HG02623 (cell line): ENCODE measurements around the gene ZMAT3.

Experiments used
- ATAC-seq: cut with Tn5 transposase; IDR thresholded peaks from one replicate; pipeline ENCODE4 v1.9.1; 2021; ENCODE audit warnings: moderate library complexity; ENCODE audit not compliant: unreplicated experiment

ZMAT3 gene

DNA sequence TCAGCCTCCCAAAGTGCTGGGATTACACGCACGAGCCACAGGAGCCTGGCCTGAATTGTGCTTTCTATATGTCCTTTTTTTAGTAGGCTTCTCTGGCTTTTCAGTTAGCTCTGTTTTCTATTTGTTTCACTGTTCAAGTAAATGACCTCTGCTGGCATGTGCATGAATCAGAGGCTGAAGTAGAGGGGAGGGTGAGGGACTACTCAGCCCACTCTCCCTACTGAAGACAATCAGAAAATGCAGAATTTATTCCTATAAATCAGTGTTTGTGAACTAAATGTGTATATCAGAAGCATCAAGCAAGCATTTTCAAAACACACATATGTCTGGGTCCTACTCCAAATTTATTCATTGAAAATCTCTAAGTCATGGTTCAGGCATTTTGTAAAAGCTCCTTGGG lies 45.0 kb downstream of the ZMAT3 start:
- no peak for ATAC-seq

DNA sequence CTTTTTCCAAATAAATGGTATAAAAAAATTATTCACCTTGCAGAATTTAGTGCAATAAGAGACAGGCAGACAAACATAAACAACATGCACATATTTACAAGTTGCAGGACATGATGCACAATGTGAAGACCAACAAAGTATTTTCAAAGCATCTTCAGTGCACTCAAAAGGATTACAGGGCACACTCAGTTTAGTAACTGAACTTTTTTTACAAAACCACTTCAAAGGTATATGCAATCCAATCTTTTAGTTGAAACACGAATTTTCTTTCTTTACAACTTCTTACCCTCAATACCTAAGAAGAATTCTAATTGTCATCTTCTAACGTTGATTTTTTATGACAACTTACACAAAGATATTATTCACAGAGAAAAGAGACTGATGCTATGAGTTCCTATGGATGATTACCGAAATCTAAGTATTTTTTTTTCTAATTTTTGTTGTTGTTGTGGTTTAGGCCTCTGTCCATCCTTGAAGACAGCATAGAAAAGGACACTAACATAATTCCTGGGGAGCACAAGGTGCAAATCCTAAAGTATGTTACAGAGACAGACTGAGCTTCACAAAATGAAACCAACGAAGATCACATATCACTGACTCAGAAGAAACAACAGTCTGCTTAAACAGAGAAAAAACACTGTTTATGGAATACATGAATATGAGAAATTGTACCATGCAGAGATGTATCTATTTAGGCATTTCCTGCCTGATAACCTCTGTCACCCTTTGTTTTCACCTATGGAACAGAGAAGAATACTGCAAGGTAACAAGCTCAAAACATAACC lies 50.3 kb downstream of the ZMAT3 start:
- no peak for ATAC-seq

DNA sequence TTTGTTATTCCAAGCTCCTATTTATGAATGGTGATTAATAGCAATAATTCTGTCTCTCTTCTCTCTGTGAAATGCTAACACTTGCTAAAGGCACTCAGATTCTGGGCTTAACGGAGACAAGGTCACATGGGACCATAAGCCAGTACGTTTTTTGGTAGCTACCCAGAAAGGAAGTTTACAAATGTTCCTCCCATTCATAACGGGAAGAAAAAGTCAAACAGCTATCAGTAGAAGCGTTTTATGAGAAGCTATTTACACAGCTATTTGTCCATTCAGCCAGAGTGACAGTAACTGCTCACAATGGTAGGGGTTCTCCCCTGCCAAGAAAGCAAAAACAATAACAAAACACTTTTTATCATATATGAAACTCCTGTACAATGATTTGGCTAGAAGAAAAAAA lies 51.5 kb downstream of the ZMAT3 start:
- ATAC-seq = no peak

DNA sequence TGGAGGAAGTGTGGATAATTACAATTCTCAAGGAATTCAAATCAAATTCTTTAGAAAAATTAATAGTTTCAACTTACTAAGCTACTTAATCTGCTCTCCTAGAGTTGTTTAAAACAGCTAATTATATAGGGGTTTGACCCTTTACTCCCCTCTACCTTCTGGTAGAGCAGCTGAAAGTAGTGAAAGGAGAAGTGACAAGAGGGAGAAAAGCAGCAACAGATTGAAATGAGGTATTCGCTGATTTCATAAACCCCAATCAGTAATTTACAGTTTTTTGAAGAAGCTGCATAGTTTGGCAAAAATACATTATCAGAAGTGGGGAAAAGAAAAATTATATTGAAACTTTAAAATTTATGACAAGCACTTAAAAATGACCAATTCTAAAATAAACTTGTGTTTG lies 52.8 kb downstream of the ZMAT3 start:
- no peak for ATAC-seq

DNA sequence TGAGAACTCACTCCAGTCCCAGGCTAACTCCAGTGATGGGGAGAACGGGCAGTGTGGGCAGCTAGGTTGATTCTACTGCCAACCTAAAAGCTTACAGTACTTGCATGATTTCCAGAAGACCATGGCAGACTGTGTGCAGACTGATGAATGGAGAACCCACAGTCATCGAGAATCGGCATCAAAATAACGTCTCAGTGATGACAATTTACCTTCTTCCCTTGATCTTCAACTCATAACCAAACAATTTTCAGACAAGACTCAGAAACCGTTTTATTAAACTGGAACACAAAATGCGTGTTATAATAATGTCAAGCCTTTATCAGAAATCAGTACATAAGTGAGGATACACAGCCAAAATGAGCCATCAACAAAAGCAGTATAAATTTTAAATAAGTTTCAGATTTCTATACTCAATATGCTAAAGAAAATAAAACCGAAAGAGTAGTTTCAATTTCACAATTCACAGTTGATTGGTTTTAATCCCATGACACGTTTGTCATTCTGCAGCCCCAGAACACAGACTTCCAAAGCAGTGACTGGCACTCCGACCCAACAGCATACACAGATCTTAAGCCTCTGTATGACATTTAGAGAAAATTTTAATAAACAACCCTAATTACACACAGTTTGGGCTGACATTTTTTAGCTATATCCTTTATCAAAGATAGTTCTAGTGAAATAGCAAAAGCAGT lies 54.5 kb downstream of the ZMAT3 start:
- ATAC-seq = peak; percentile 51

DNA sequence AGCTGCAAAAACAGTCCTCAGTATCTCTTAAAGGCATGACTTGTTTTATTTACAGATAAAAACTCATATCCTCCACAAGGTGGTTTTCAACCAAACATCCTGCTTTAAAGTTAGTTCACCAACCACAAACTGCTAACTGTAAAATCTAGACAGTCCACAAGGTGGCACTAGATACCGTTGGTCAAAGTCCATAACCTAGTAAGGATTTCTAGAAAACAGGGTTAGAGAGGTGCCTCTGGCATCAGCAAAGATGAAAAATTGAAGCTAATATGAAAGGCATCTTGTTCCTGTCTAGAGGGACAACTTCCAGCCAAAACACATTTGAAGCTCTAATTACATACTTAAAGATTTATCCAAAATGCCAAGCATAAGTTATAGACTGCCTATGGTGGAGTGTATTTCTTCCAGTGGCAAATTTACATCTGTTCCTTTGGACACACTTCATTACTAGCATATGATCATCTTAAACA lies 56.0 kb downstream of the ZMAT3 start:
- ATAC-seq = peak; percentile 66

DNA sequence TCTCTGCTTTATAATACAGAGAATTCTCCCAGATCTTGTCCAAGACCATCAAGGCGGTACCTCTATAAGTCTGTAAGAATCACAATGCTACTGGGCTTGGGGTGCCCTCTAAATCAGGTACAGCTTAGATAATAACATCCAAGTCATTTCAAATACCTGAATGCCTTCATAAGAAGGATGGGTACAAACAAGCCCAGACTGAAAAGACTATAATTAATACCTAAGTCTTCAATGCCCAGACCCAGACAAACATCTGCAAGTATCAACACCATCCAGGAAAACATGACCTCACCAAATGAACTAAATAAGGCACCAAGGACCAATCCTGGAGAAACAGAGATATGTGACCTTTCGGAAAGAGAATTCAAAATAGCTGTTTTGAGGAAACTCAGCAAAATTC lies 65.9 kb downstream of the ZMAT3 start:
- ATAC-seq = no peak

DNA sequence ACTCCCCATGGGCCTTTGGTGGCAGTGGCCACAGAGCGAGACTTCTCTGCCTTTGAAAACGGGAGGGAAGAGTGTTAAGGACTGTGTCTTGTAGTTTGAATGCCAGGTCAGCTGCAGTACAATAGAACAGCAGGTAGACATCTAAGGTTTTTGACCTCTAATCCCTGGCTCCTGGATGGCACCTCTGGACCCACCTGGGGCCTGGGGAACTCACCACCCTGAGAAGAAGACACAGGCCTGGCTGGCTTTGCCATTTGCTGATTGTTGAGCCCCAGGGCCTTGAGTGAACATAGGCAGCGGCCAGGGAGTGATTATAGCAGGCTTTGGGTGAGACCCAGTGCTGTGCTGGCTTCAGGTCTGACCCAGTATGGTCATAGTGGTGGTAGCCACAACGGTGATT lies 66.4 kb downstream of the ZMAT3 start:
- ATAC-seq = no peak

DNA sequence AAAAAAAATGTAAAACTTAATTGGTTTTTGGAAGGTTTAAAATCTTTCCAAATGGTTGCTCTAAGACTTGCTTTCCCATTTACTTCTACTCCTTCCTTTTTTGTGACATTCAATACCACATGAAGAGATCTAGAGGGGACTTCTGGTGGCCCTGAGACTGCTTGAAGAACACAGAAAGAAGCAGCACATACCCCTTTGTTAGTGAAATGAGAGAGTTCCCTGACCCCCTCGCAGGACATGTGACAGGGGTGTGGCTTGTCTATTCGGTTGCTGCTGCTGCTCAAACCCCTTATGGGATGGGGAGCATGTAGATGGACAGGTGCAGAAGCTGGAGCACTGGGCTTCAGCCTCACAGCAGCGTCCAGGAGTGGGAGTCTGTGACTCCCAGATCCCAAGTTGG lies 71.0 kb downstream of the ZMAT3 start:
- ATAC-seq = no peak

DNA sequence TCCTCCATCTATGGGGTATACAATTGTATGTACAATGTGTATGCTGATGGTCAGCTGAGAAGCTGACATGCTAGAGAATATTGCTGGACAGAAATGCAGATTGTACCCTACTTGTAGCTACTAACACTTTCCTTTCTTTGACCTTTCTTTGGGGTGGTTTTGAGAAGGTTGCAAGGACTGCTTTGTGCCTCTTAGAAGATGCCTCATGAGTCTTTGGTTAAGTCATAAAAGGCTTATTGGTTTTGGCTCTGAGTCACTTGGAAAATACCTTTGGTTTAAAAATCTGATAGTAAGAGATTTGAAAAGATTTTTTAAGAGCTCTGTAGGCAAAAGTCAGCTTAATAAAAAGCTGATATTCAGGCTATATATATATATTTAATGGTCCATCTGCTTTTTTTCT lies 71.5 kb downstream of the ZMAT3 start:
- peak; percentile 83 for ATAC-seq

DNA sequence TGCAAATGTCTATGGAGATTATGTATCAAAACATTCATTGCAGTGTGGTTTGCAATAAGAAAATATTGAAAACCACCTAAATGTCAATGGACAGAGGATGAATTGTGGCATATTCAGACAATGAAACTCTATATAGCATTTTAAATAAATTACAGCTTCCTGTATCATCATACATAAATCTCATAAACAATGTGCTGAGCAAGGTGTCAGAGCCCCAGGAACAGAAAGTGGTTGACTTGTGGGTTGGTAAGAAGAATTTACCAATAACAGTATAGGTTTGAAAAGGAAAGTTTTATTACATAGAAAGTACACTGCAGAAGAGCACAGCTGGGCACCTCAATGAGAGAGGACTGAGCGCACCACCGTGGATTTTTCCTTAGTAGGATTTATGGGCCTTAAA lies 75.2 kb downstream of the ZMAT3 start:
- no peak for ATAC-seq

DNA sequence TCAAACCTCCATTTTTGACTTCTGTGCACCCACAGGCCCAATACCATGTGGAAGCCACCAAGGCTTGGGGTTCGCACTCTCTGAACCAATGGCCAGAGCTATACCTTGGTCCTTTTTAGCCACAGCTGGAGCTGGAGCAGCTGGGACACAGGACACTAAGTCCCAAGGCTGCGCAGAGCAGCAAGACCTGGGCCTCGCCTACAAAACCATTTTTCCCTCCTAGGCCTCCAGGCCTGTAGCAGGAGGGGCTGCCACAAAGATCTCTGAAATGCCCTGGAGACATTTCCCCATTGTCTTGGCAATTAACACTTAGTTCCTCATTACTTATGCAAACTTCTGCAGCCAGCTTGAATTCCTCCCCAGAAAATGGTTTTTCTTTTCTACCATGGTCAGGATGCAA lies 81.3 kb downstream of the ZMAT3 start:
- no peak for ATAC-seq

DNA sequence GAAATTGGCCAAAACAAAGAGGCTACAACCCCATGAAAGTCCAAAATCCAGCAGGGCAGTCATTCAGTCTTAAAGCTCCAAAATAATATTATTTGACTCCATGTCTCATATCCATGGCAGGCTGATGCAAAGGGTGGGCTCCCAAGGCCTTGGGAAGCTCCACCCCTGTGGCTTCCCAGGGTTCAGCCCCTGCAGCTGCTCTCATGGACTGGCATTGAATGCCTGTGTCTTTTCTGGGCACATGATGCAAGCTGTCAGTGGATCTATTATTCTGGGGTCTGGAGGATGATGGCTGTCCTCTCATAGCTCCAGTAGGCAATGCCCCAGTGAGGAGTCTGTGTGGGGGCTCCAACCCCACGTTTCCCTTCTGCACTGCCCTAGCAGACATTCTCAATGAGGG lies 81.8 kb downstream of the ZMAT3 start:
- ATAC-seq = no peak

DNA sequence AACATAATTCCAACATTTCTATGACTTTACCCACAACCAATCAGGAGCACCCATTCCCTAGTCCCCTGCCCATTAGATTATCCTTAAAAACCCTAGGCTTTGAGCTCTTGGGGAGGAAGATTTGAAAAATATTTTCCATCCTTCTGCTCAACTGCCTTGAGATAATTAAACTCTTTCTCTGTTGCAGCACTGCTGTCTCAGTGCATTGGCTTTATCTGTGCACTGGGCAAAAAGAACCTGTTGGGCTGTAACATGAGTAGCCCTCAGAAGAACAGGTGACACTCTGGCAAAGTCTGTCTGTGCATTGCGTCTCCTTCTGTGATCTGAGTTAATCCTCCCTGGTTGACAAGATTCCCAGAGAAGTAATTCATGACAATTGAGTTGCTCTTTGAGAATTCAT lies 83.9 kb downstream of the ZMAT3 start:
- ATAC-seq = no peak

DNA sequence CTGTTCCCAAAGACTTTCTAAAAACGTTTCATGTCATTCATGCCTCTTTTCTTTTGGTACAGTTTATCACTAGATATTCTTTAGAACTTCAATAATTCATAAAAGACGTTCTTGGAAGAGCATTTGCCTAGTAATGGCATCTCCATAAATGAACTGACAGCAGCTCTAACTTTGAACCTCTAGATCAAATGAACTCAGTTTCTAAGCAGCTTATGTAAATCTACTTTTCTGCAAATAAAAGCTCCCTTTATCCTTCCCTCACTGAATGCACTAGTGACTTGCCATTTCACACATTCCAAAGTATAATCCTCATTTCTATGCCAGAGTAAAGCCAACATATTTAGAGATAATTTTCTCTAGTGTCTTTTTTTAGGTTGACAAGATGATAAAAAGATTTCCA lies 85.2 kb downstream of the ZMAT3 start:
- no peak for ATAC-seq

DNA sequence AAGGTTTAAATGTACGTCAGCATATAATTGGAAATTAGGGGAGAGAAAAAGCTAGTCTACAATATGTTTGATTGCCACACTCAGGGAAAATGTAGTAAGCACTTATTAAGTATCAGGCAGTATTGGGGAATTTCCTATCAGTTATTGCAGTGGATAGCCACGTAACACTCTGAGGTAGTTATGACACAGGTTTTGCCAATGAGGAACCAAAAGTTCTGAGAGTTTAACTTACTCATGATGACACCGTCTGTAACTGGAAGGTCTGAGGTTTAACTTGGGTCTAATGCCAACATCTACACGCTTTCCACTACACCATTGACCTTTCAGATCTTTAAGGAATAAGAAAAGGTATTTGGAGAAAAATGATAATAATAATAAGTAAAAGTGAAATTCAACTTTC lies 89.5 kb downstream of the ZMAT3 start:
- peak; percentile 95 for ATAC-seq

DNA sequence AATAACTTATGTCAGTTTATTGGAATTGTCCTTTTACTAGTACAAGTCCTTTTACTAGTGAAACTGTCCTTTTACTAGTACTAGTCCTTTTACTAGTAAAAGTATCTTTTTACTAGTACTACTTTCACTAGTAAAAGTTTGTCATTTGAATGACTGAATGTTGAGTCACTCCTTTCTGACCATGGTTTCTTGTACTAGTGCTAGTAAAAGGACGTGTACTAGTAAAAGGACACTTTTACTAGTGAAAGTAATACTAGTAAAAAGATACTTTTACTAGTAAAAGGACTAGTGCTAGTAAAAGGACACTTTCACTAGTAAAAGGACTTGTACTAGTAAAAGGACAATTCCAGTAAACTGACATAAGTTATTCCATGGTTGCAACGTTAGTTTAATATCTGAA lies 96.3 kb downstream of the ZMAT3 start:
- no peak for ATAC-seq

DNA sequence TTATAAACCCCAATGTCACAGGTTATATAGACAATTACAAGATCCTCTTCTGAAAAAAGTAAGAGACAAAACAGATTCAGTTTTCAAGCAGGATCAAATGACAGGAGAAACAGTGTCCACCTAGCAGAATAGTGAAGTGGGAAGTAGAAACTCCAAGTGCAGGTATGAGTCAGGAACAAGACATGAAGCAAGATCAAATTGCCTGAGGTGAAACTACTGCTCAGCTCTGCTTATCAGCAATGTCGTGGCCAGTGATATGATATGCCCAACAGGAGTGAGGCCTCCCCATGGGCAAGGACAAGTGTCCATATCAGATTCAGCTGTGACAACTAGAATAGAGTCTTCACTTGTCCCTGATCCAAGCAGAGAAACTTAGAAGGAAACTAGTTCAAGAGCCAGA lies 100.0 kb downstream of the ZMAT3 start:
- no peak for ATAC-seq

DNA sequence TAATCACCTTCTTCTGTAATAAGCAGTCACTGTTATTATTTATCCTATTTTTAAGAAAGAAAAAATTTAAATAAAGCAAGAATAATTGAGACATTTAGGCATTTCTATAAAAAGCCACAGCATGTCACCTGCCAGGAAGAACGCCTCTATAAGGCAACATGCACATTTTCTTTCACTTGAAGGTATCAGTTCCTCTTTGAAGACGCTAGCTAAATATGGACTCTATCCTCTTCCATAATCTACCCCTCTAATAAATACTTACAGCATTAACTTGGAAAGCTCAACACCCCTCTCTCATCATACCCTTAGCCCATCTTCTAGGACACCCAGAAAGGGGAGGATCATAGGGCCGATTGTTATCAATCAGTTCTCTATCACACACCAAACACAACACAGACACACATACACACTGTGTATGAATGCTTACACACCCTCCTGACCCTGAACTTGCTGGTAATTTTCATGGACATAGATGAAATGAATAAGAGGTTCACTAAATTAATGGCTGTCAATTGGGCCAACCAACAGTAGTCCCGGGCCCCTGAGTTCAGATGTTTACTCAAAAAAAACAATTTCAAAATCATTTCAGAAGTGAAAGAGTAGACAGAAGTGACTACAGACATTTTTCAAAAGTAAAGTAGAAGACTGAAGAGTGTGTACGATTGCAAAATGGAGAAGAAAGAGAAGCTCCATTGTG lies 102.5 kb downstream of the ZMAT3 start:
- peak; percentile 81 for ATAC-seq
